T-cell (primary cell): ENCODE results near the gene GZMH. TPM values are rescaled to one million over a fixed set of nuclear protein-coding genes. Genes with fewer than 3 reads are reported as not detected.

Experiments
- ATAC-seq, 4 experiments: fragments of 200-7000 bp in 3 of 4; fragments of 150-1000 bp in 1 of 4; cut with Tn5 transposase; replicated peaks in 1 of 4; 1 replicate in 3 of 4; 2 replicates in 1 of 4; pipeline ENCODE4 v1.10.0; 2021; ENCODE audit warnings: moderate library complexity in 3 of 4, mild to moderate bottlenecking in 2 of 4, moderate number of reproducible peaks in 1 of 4
- CTCF ChIA-PET, 2 donors: fragments of 300-600 bp; sonication (Branson Sonifier 250); formaldehyde crosslinking; loops; one replicate each; lab custom pipeline; 2022; ENCODE audit warnings: antibody characterized with exemption in 2 of 2; lab: Charles Lee
- POLR2A ChIA-PET, 2 donors: fragments of 300-600 bp; sonication (Branson Sonifier 250); formaldehyde crosslinking; loops; one replicate each; lab custom pipeline; 2022; ENCODE audit warnings: antibody characterized with exemption in 2 of 2; lab: Charles Lee
- DNase-seq, 35 experiments: peaks; one replicate each; pipeline versions ENCODE4 v3.0.0 to v3.0.0-alpha.2; 2013 to 2023
- H3K27ac ChIP-seq: one replicate; pipeline ENCODE4 v1.5.1; 2013; ENCODE audit warnings: low read length
- H3K27me3 ChIP-seq, 2 experiments: replicated peaks in 1 of 2; 1 replicate in 1 of 2; 2 replicates in 1 of 2; pipeline versions ENCODE4 v1.6.1 to v1.7.0; 2013; ENCODE audit warnings: low read length in 1 of 2, mixed read lengths in 1 of 2; ENCODE audit not compliant: control insufficient read depth in 2 of 2, insufficient read depth in 2 of 2; ENCODE audit errors: extremely low read depth in 1 of 2
- H3K36me3 ChIP-seq, 2 donors: 1 replicate in 1 of 2; 2 replicates in 1 of 2; pipeline versions ENCODE4 v1.6.1 to v1.7.0; 2013; ENCODE audit warnings: low read length in 1 of 2; ENCODE audit not compliant: control insufficient read depth in 2 of 2, insufficient read depth in 1 of 2; ENCODE audit errors: extremely low read depth in 1 of 2
- H3K4me1 ChIP-seq, 2 experiments: 1 replicate in 1 of 2; 2 replicates in 1 of 2; pipeline versions ENCODE4 v1.6.1 to v1.7.0; 2013; ENCODE audit warnings: low read length in 2 of 2, mixed read lengths in 1 of 2; ENCODE audit not compliant: insufficient read depth in 2 of 2, control insufficient read depth in 1 of 2; ENCODE audit errors: extremely low read depth in 1 of 2
- H3K4me3 ChIP-seq, 2 donors: 1 replicate in 1 of 2; 2 replicates in 1 of 2; pipeline versions ENCODE4 v1.5.1 to v1.7.0; 2013; ENCODE audit warnings: mild to moderate bottlenecking in 2 of 2, low read length in 1 of 2, moderate library complexity in 1 of 2; ENCODE audit not compliant: control insufficient read depth in 1 of 2; ENCODE audit errors: extremely low read depth in 1 of 2
- H3K9me3 ChIP-seq: 2 replicates; pipeline ENCODE4 v1.7.0; 2013
- H3K27ac Mint-ChIP-seq, 2 donors: one replicate each; pipeline ENCODE4 v1.8.0; 2020 to 2021; ENCODE audit warnings: mild to moderate bottlenecking in 2 of 2, mixed read lengths in 2 of 2
- H3K27me3 Mint-ChIP-seq, 2 donors: one replicate each; pipeline ENCODE4 v1.8.0; 2021 to 2022; ENCODE audit warnings: mixed read lengths in 2 of 2
- H3K36me3 Mint-ChIP-seq: one replicate; pipeline ENCODE4 v1.8.0; 2021; ENCODE audit warnings: mixed read lengths
- H3K4me1 Mint-ChIP-seq, 3 donors: one replicate each; pipeline ENCODE4 v1.8.0; 2020 to 2022; ENCODE audit warnings: mixed read lengths in 3 of 3, mild to moderate bottlenecking in 1 of 3
- H3K4me3 Mint-ChIP-seq, 3 donors: one replicate each; pipeline ENCODE4 v1.8.0; 2020 to 2022; ENCODE audit warnings: mild to moderate bottlenecking in 3 of 3, mixed read lengths in 3 of 3, moderate library complexity in 3 of 3
- H3K9me3 Mint-ChIP-seq, 3 donors: one replicate each; pipeline ENCODE4 v1.8.0; 2020 to 2022; ENCODE audit warnings: mixed read lengths in 3 of 3
- WGBS: methylation state at CpG from one replicate; pipeline ENCODE4 v1.1.5; 2013; ENCODE audit warnings: missing lambda C conversion rate; ENCODE audit not compliant: insufficient coverage; 5-methylcytosine and 5-hydroxymethylcytosine counted together
- total RNA-seq, 35 experiments: library from RNA in 6 of 35; stranded (reverse) in 6 of 35; fragments of 120-200 nt in 1 of 35; gene quantifications; one replicate each; pipeline versions ENCODE4 v1.2.1 to v1.2.4 and lab custom pipeline; 2013 to 2026

Gene GZMH
- total RNA-seq, 5 donors from 2014 or later (not counting 1 experiment from before 2014, with no cell fraction given): 4.0 to 148 (median 21.3) TPM

- H3K9me3 Mint-ChIP-seq: no peaks in the 10 kb centered on the region
- no peak overlapping the region for H3K4me3 ChIP-seq
- no peak overlapping the region for H3K27ac ChIP-seq
- H3K4me1 ChIP-seq: no peaks in the 10 kb centered on the region
- POLR2A ChIA-PET: no interaction called here
- WGBS: 100% methylated on average over 1 of the region's 5 CpGs
- H3K36me3 Mint-ChIP-seq: no peaks in the 10 kb centered on the region
- CTCF ChIA-PET: no interaction called here
- H3K27me3 Mint-ChIP-seq: peaks cover 0 to 9% of the 10 kb centered on the region in 2 donors
- ATAC-seq (no peak), DNase-seq (no peak)
- H3K27me3 ChIP-seq: peaks cover 0 to 8% of the 10 kb centered on the region in 2 experiments
- no peaks in the 10 kb centered on the region for H3K36me3 ChIP-seq
- no peak overlapping the region for H3K4me3 Mint-ChIP-seq
- H3K4me1 Mint-ChIP-seq: no peaks in the 10 kb centered on the region
- no peak overlapping the region for H3K27ac Mint-ChIP-seq
- no peaks in the 10 kb centered on the region for H3K9me3 ChIP-seq
Observed at GRCh38 chr14:24576771-24577170, 32.7 kb downstream of the GZMH start.

GRCh38 chr14:24576182-24576581 is 33.3 kb downstream of the GZMH start, which contains the start of gene CTSG:
Gene CTSG, minus strand, starts transcription at chr14:24576250. Its CDS starts 27 bp downstream, at chr14:24576223.
- H3K4me3 ChIP-seq: no peak within 1 kb of the TSS
- Mint-ChIP-seq H3K36me3 (no peaks in the 10 kb centered on the region), H3K4me1 (no peaks in the 10 kb centered on the region), H3K9me3 (no peaks in the 10 kb centered on the region), H3K27ac (no peak within 1 kb of the TSS), H3K27me3 (peaks cover 0 to 9% of the 10 kb centered on the region in 2 donors), H3K4me3 (no peak within 1 kb of the TSS)
- ATAC-seq (no peak), DNase-seq (no peak)
- no peaks in the 10 kb centered on the region for H3K4me1 ChIP-seq
- POLR2A ChIA-PET: no interaction called here
- H3K27ac ChIP-seq: no peak within 1 kb of the TSS
- H3K36me3 ChIP-seq: no peaks in the 10 kb centered on the region
- WGBS: 13% methylated on average over 3 of the region's 3 CpGs
- peaks cover 0 to 8% of the 10 kb centered on the region in 2 experiments for H3K27me3 ChIP-seq
- CTCF ChIA-PET: no interaction called here
- H3K9me3 ChIP-seq: no peaks in the 10 kb centered on the region

GRCh38 chr14:24574206-24574774 is 35.2 kb downstream of the GZMH start:
- Histone ChIP-seq H3K4me1 (no peaks in the 10 kb centered on the region), H3K27ac (no peak overlapping the region), H3K4me3 (no peak overlapping the region), H3K36me3 (no peaks in the 10 kb centered on the region), H3K9me3 (no peaks in the 10 kb centered on the region), H3K27me3 (peaks cover 0 to 6% of the 10 kb centered on the region in 2 experiments)
- H3K9me3 Mint-ChIP-seq: peaks cover 0 to 4% (median 3%) of the 10 kb centered on the region in 3 donors
- DNase-seq (no peak), ATAC-seq (no peak)
- POLR2A ChIA-PET: no interaction called here
- no peak overlapping the region for H3K27ac Mint-ChIP-seq
- no peak overlapping the region for H3K4me3 Mint-ChIP-seq
- WGBS: 94% methylated on average over 22 of the region's 27 CpGs
- H3K4me1 Mint-ChIP-seq: no peaks in the 10 kb centered on the region
- peaks cover 0 to 9% of the 10 kb centered on the region in 2 donors for H3K27me3 Mint-ChIP-seq
- H3K36me3 Mint-ChIP-seq: no peaks in the 10 kb centered on the region
- CTCF ChIA-PET: no interaction called here

GRCh38 chr14:24566318-24566717 is 43.2 kb downstream of the GZMH start:
- no peak overlapping the region for H3K4me3 ChIP-seq
- H3K36me3 Mint-ChIP-seq: peaks cover 5% of the 10 kb centered on the region
- no peak overlapping the region for H3K27ac ChIP-seq
- no peak overlapping the region for H3K4me3 Mint-ChIP-seq
- H3K4me1 Mint-ChIP-seq: no peaks in the 10 kb centered on the region
- H3K36me3 ChIP-seq: no peaks in the 10 kb centered on the region
- WGBS: 83% methylated on average over 1 of the region's 2 CpGs
- CTCF ChIA-PET: no interaction called here
- H3K9me3 Mint-ChIP-seq: peaks cover 19 to 44% (median 22%) of the 10 kb centered on the region in 3 donors
- ATAC-seq (no peak), DNase-seq (no peak)
- peaks cover 4 to 9% of the 10 kb centered on the region in 2 donors for H3K27me3 Mint-ChIP-seq
- no peaks in the 10 kb centered on the region for H3K4me1 ChIP-seq
- H3K27ac Mint-ChIP-seq: no peak overlapping the region
- H3K27me3 ChIP-seq: peaks cover 0 to 11% of the 10 kb centered on the region in 2 experiments
- POLR2A ChIA-PET: no interaction called here
- peaks cover 3% of the 10 kb centered on the region for H3K9me3 ChIP-seq

GRCh38 chr14:24565766-24566165 is 43.7 kb downstream of the GZMH start:
- POLR2A ChIA-PET: no interaction called here
- DNase-seq (no peak), ATAC-seq (no peak)
- no peak overlapping the region for H3K4me3 ChIP-seq
- peaks cover 3% of the 10 kb centered on the region for H3K9me3 ChIP-seq
- H3K36me3 Mint-ChIP-seq: peaks cover 5% of the 10 kb centered on the region
- H3K4me1 Mint-ChIP-seq: no peaks in the 10 kb centered on the region
- no peaks in the 10 kb centered on the region for H3K36me3 ChIP-seq
- peaks cover 4 to 10% of the 10 kb centered on the region in 2 donors for H3K27me3 Mint-ChIP-seq
- no peak overlapping the region for H3K27ac ChIP-seq
- H3K9me3 Mint-ChIP-seq: peaks cover 19 to 44% (median 22%) of the 10 kb centered on the region in 3 donors
- H3K4me3 Mint-ChIP-seq: no peak overlapping the region
- CTCF ChIA-PET: no interaction called here
- H3K27me3 ChIP-seq: peaks cover 0 to 11% of the 10 kb centered on the region in 2 experiments
- H3K4me1 ChIP-seq: no peaks in the 10 kb centered on the region
- no peak overlapping the region for H3K27ac Mint-ChIP-seq
- no CpG with 5 or more reads among the region's 2 CpGs for WGBS

- ATAC-seq: no peak
- H3K4me3 Mint-ChIP-seq: no peak overlapping the region
- CTCF ChIA-PET: no interaction called here
- peaks cover 19 to 35% (median 22%) of the 10 kb centered on the region in 3 donors for H3K9me3 Mint-ChIP-seq
- no peak for DNase-seq
- peaks cover 12 to 19% of the 10 kb centered on the region in 2 donors for H3K27me3 Mint-ChIP-seq
- H3K27ac ChIP-seq: no peak overlapping the region
- no peak overlapping the region for H3K4me3 ChIP-seq
- WGBS: no CpG with 5 or more reads among the region's 3 CpGs
- peaks cover 0 to 11% of the 10 kb centered on the region in 2 experiments for H3K27me3 ChIP-seq
- H3K4me1 Mint-ChIP-seq: no peaks in the 10 kb centered on the region
- peaks cover 5% of the 10 kb centered on the region for H3K36me3 Mint-ChIP-seq
- H3K9me3 ChIP-seq: peaks cover 3% of the 10 kb centered on the region
- H3K27ac Mint-ChIP-seq: no peak overlapping the region
- H3K4me1 ChIP-seq: no peaks in the 10 kb centered on the region
- POLR2A ChIA-PET: no interaction called here
- no peaks in the 10 kb centered on the region for H3K36me3 ChIP-seq
Observed at GRCh38 chr14:24563505-24563904, 46.0 kb downstream of the GZMH start.
